ENCODE data around the gene TEX55. TPM values are rescaled to one million over a fixed set of nuclear protein-coding genes. Genes with fewer than 3 reads are reported as not detected.

The TEX55 gene
- total RNA-seq (not detected in 2 replicates), polyA plus RNA-seq (not detected in 2 replicates), polyA minus RNA-seq (not detected in 2 replicates)
- not detected for total RNA-seq (2013)

GRCh38 chr3:119145500-119146167, at the start of gene TEX55:
Gene TEX55 (plus strand): TSS chr3:119146165. CDS start chr3:119146190, 25 bp downstream.
- H3K4me1 Mint-ChIP-seq: no peaks in the 10 kb centered on the region
- Histone ChIP-seq H3K4me3 (ENCODE audit: control extremely low read depth in 1 of 5, extremely low read depth in 1 of 5, insufficient read depth in 1 of 5, low read depth in 2 of 5, low read length in 4 of 5) (no peak within 1 kb of the TSS), H3K4me1 (ENCODE audit: control insufficient read depth in 2 of 2, insufficient read depth in 2 of 2, low read length in 2 of 2) (no peaks in the 10 kb centered on the region), H4K20me1 (ENCODE audit: control insufficient read depth, insufficient read depth, low read length, poor library complexity, severe bottlenecking) (no peaks in the 10 kb centered on the region), H3K4me2 (replicated peaks; ENCODE audit: low read depth, low read length, poor library complexity, severe bottlenecking) (no peak within 1 kb of the TSS), H3K27me3 (replicated peaks in 1 of 4; ENCODE audit: control extremely low read depth in 1 of 4, control insufficient read depth in 3 of 4, insufficient read depth in 4 of 4, low read length in 3 of 4) (no peaks in the 10 kb centered on the region), H3K36me3 (replicated peaks in 1 of 2; ENCODE audit: control extremely low read depth in 1 of 2, control insufficient read depth in 1 of 2, extremely low read depth in 1 of 2, insufficient read depth in 2 of 2, low read length in 1 of 2) (no peaks in the 10 kb centered on the region), H3K9me3 (ENCODE audit: control extremely low read depth in 1 of 3, control insufficient read depth in 2 of 3, insufficient read depth in 1 of 3, low read length in 2 of 3) (no peaks in the 10 kb centered on the region), H3K9ac (ENCODE audit: low read length) (no peak within 1 kb of the TSS), H3K27ac (ENCODE audit: low read length in 2 of 2) (no peak within 1 kb of the TSS), H2AFZ (ENCODE audit: insufficient read depth, low read depth, low read length, poor library complexity, severe bottlenecking) (no peak within 1 kb of the TSS), H3K79me2 (ENCODE audit: control insufficient read depth, insufficient read depth, low read length) (no peaks in the 10 kb centered on the region)
- ATAC-seq (ENCODE audit: low read depth) (no peak), DNase-seq (peak; percentile 18)
- H3K27me3 Mint-ChIP-seq: no peaks in the 10 kb centered on the region
- ChIA-PET CTCF (interaction anchor here (0.8 to 2.4 kb wide), 4 partner anchors 96 to 536 kb away, joined by 3 to 13 read pairs (median 8); partner anchors contain the start of gene B4GALT4), POLR2A (no interaction called here)
- 90% methylated on average over 20 of the region's 23 CpGs for WGBS (ENCODE audit: insufficient coverage)
- intact Hi-C loops (cut with micrococcal nuclease): loop anchor here (2.0 kb wide), 1 partner anchor 207 kb away; no protein-coding TSS in a partner anchor
- no peak within 1 kb of the TSS for H3K4me3 Mint-ChIP-seq
- no peaks in the 10 kb centered on the region for H3K9me3 Mint-ChIP-seq (ENCODE audit: insufficient read depth)
- H3K27ac Mint-ChIP-seq: no peak within 1 kb of the TSS
- TF ChIP-seq CTCF (IDR thresholded peaks at IDR 0.05) (peak; percentile 35), EZH2 (IDR thresholded peaks at IDR 0.05; ENCODE audit: borderline replicate concordance, insufficient read depth, low read depth, low read length, poor library complexity, severe bottlenecking) (no peak)

DNA sequence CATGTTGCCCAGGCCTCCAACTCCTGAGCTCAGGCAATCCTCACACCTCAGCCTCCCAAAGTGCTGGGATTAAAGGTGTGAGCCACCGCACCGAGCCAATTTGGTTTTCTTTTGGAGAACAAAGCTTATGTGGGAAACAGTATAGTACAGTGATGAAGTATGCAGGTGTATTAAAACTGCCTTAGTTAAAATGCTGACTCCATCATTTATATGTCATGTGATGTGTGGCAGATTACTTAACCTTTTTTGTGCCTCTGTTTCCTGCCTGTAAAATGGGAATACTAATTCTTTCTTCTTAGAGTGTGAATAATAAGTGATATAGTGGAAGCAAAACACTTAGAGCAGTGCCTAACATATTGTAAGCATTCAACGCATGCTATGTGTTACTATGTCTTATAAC, 48.0 kb upstream of the TEX55 start:
- H3K27me3 ChIP-seq (replicated peaks in 1 of 4; ENCODE audit: control extremely low read depth in 1 of 4, control insufficient read depth in 3 of 4, insufficient read depth in 4 of 4, low read length in 3 of 4): no peaks in the 10 kb centered on the region
- TF ChIP-seq CTCF (IDR thresholded peaks at IDR 0.05): no peak
- no peak for TF ChIP-seq EZH2 (IDR thresholded peaks at IDR 0.05; ENCODE audit: borderline replicate concordance, insufficient read depth, low read depth, low read length, poor library complexity, severe bottlenecking)

More for the DNA sequence above, 48.0 kb upstream of the TEX55 start:
- peaks cover 6% of the 10 kb centered on the region for H3K27me3 Mint-ChIP-seq
- WGBS (ENCODE audit: insufficient coverage): no CpG with 5 or more reads among the region's 3 CpGs
- H3K27ac Mint-ChIP-seq: no peak overlapping the region
- Histone ChIP-seq H4K20me1 (ENCODE audit: control insufficient read depth, insufficient read depth, low read length, poor library complexity, severe bottlenecking) (no peaks in the 10 kb centered on the region), H3K36me3 (replicated peaks in 1 of 2; ENCODE audit: control extremely low read depth in 1 of 2, control insufficient read depth in 1 of 2, extremely low read depth in 1 of 2, insufficient read depth in 2 of 2, low read length in 1 of 2) (no peaks in the 10 kb centered on the region), H3K4me3 (ENCODE audit: control extremely low read depth in 1 of 5, extremely low read depth in 1 of 5, insufficient read depth in 1 of 5, low read depth in 2 of 5, low read length in 4 of 5) (no peak overlapping the region), H3K4me1 (ENCODE audit: control insufficient read depth in 2 of 2, insufficient read depth in 2 of 2, low read length in 2 of 2) (no peaks in the 10 kb centered on the region), H3K9me3 (ENCODE audit: control extremely low read depth in 1 of 3, control insufficient read depth in 2 of 3, insufficient read depth in 1 of 3, low read length in 2 of 3) (no peaks in the 10 kb centered on the region), H3K4me2 (replicated peaks; ENCODE audit: low read depth, low read length, poor library complexity, severe bottlenecking) (no peak overlapping the region), H3K27ac (ENCODE audit: low read length in 2 of 2) (no peak overlapping the region), H3K9ac (ENCODE audit: low read length) (no peak overlapping the region), H2AFZ (ENCODE audit: insufficient read depth, low read depth, low read length, poor library complexity, severe bottlenecking) (no peak overlapping the region), H3K79me2 (ENCODE audit: control insufficient read depth, insufficient read depth, low read length) (no peaks in the 10 kb centered on the region)
- intact Hi-C loops (cut with micrococcal nuclease): no loop called here
- CTCF ChIA-PET: interaction anchor here (0.7 to 3.9 kb wide), 4 partner anchors 143 to 491 kb away, joined by 3 to 52 read pairs (median 4); partner anchors contain the start of gene B4GALT4
- DNase-seq: no peak
- no peak overlapping the region for H3K4me3 Mint-ChIP-seq
- POLR2A ChIA-PET: no interaction called here
- no peaks in the 10 kb centered on the region for H3K9me3 Mint-ChIP-seq (ENCODE audit: insufficient read depth)
- no peaks in the 10 kb centered on the region for H3K4me1 Mint-ChIP-seq
- no peak for ATAC-seq (ENCODE audit: low read depth)

All from B cell (primary cell).